HG03039 (cell line): ENCODE results near the gene TRIM46.
"Not testable (repeated sequence)": the region's sequence is repeated elsewhere in the genome, so short reads cannot be mapped to it uniquely, and the experiment has no call there.

Experiments used
- ATAC-seq: cut with Tn5 transposase; IDR thresholded peaks from one replicate; pipeline ENCODE4 v1.9.1; 2021; ENCODE audit warnings: mild to moderate bottlenecking, moderate library complexity; ENCODE audit not compliant: unreplicated experiment

The TRIM46 gene

DNA sequence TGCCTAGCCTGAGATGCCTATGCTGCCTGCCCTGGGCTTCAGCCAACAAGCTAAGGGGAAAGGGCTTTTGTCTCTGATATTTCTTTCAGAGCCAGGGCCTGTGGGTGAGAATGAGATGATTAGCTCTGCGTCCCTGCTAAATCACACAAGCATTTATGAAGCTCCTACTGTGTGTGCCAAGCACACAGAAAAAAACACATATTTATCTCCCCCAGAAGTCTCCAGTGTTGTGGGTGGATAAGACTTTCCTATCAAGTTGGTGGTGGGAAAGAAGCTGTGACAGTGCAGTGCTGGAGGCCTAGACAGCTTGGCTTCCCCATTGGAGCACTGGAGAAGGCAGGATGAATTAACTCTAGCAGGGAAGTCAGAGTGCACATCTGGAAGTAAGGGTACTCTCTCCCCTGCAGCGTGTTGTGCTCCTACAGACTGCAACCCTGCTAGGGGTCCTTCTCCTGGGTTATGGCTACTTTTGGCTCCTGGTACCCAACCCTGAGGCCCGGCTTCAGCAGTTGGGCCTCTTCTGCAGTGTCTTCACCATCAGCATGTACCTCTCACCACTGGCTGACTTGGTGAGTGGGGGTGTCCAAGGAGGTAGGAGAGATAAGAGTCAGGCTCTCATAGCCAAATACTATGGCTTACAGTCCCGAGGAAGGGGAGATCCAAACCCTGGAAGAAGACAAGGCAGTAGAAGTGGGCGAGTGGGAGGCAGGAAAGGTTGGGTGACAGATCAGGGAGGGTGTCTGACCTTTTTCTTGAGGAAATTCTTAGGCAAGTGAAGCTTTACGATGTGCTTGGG lies 36.3 kb upstream of the TRIM46 start:
- no peak for ATAC-seq

DNA sequence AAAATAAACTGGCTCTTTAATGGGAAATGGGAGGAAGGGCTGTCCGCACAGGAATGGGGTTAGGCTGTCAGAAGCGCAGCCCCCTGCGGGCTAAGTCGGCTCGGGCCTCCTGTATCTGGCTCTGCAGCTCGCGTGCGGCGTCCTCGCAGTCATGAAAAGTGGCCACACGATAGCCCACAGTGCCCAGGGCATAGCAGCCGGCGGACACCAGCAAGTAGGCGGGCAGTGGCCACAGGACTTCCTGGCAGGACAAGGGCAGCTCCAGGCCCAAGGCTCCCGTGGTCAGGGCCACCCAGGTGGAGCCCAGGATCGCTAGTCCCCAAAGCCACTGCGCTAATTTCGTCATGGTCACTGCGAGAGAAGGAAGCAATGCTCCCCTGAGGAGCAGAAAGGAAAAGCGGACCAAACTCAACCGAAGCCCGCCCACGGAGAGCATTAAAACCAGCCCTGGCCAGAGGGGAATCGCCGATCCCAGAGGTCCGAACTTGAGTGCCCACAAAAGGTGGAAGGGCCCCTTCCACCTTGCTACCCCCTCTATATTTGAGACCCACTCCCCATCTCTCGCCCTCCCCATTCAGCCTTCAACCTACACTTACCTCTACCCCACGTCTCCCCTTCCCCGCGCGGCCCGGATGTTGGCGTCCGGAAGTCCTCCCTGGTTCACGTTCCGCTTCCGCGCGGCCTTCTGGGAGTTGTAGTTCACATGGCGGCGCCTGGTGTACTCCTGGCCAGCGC lies 33.6 kb upstream of the TRIM46 start, which contains the start of gene DPM3:
TSS of gene DPM3 (minus strand) at position 637 of the 735 bp plus-strand sequence. CDS start at position 346, 291 bp downstream.
- peak; percentile 47 for ATAC-seq

- ATAC-seq, result no peak
These were observed 33.1 kb upstream of the TRIM46 start for GRCh38 chr1:155140630-155140953.

DNA sequence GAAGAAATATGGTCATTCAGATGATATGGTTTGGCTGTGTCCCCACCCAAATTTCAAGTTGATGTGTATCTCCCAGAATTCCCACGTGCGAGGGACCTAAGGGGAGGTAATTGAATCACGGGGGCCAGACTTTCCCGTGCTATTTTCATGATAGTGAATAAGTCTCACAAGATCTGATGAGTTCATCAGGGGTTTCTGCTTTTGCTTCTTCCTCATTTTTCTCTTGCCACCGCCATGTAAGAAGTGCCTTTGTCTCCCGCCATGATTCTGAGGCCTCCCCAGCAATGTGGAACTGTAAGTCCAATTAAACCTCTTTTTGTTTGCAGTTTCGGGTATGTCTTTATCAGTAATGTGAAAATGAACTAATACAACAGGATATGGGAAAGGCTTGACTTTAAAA lies 31.9 kb upstream of the TRIM46 start:
- no peak for ATAC-seq

DNA sequence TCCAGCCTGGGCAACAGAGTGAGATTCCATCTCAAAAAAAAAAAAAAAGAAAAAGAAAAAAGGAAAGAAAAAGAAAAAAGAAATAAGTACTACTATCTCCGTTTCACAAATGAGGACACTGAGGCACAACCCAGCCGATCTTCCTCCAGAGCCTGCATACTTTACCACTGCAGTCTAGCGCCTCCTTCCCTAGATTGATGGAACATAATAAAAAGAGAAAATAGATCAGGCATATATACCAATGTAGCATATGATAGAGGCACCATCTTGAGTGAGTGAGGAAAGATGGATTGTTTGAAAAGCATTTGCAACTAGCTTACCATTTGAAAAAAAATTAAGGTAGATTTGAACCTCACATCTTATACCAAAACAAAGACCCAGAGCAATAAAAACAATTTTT lies 28.2 kb upstream of the TRIM46 start:
- no peak for ATAC-seq

DNA sequence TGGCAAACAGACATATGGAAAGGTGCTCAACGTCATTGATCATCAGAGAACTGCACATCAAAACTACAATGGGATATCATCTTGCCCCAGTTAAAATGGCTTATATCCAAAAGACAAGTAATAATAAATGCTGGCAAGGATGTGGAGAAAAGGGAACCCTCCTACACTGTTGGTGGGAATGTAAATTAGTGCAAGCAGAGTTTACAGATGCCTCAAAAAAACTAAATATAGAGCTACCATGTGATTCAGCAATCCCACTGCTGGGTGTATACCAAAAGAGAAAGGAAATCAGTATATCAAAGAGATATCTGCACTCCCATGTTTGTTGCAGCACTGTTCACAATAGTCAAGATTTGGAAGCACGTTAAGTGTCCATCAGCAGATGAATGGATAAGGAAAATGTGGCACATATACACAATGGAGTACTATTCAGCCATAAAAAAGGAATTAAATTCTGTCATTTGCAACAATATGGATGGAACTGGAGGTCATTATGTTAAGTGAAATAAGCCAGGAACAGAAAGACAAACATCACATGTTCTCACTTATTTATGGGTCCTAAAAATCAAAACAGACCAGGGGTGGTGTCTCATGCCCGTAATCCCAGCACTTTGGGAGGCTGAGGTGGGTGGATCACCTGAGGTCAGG lies 17.5 kb upstream of the TRIM46 start:
- not testable (repeated sequence) for ATAC-seq

DNA sequence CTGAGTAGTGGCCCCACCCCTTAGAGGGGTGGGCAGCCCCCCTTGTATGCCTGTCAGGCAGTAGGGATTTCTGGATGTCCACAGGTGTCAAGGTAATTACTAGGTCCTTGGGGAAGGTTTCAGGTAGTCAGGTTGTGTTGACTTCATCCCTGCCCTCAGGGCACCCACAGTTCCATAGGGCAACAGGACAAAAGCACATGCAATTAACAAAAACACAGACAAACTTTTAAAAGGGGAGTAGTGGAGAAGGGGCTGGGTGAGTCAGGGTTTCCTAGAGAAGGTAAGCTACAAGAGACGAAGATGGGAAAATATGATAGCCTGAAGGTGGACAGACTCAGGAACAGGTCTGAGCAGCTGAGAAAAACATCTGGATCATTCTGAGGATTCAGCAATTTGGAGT lies 14.7 kb upstream of the TRIM46 start:
- ATAC-seq, result no peak

- ATAC-seq, result no peak
These were observed 13.5 kb upstream of the TRIM46 start for GRCh38 chr1:155160128-155160527.

GRCh38 chr1:155162631-155163030 lies 11.0 kb upstream of the TRIM46 start:
- ATAC-seq, result not testable (repeated sequence)

- not testable (repeated sequence) for ATAC-seq
These were observed 9.9 kb upstream of the TRIM46 start for GRCh38 chr1:155163785-155164184.

DNA sequence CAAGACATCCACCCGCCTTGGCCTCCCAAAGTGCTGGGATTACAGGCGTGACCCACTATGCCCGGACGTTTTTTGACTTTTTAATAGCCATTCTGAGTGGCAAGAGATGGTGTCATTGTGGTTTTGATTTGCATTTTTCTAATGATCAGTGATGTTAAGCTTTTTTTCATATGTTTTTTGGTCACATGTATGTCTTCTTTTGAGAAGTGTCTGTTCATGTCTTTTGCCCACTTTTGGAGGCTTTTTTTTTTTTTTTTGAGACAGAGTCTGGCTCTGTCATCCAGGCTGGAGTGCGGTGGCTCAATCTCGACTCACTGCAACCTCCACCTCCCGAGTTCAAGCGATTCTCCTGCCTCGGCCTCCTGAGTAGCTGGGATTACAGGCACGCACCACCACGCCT lies 9.0 kb upstream of the TRIM46 start:
- ATAC-seq, result not testable (repeated sequence)

- no peak for ATAC-seq
These were observed 7.6 kb upstream of the TRIM46 start for GRCh38 chr1:155166051-155166470.

DNA sequence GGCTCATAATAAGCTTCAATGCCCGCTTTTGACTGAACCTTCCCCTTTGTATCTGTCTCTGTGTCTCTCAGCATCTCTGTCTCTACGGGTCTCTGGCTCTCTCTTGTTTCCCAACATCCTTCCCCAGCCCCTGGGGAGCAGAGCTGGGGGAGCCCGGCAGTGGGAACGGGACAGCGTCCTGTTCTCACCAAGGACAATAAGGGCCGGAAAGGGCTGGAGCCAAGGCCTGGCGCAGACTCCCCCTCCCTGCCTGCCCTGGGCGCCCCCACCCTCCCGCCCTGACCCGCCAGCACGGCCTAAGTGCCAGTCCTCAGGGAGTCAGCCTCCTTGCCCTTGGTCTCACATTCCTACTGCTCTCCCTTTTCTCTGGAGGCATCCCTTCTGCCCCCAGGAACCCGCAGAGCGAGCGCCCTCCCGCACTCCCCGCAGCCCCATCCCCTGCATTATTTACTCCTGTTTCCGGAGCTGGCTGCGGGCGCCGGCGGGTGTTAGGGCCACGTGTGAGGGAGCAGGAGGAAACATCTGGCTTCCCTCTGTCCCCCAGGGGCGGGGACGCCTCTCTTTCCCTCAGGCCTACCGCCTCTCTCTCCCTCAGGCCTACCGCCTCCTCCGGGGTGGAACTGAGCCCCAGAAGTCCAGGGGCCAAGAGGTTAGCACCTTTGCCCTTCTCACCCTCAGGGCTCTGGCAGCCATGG lies 7.0 kb upstream of the TRIM46 start:
- ATAC-seq, result no peak

GRCh38 chr1:155167166-155168104 lies 6.2 kb upstream of the TRIM46 start:
- no peak for ATAC-seq

- ATAC-seq, result not testable (repeated sequence)
These were observed 5.6 kb upstream of the TRIM46 start for GRCh38 chr1:155168105-155168445.

DNA sequence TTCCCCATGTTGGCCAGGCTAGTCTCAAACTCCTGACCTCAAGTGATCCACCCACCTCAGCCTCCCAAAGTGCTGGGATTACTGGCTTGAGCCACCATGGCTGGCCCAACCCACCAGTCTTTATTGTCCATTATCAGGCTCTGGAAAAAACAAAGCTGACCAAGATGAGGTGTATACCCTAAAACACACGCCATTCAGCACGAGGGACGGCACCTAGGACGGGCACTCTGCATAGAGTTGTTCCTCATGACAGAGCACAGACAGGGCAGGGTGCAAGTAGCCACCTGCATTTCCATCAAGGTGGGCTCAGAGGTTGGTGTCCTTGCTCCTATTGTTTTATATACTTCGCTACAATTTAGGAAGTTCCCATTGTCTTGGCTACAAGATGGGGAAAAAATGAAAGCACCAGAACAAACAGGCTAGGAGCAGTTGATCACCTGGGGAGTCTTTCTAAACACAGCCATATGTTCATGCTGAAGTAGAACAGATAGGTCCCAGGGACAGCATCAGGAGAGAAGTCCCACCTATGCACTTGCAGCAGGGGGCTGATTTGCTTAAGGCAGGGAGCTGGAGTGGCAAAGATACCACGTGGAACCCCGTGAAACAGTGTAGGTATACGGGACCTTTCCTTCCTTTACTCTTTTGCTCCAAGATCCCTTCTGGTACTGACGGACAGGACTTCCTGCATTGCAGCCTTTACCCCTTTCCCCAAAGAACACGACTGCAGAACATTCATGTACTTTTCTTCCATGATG lies 5.0 kb upstream of the TRIM46 start:
- no peak for ATAC-seq

DNA sequence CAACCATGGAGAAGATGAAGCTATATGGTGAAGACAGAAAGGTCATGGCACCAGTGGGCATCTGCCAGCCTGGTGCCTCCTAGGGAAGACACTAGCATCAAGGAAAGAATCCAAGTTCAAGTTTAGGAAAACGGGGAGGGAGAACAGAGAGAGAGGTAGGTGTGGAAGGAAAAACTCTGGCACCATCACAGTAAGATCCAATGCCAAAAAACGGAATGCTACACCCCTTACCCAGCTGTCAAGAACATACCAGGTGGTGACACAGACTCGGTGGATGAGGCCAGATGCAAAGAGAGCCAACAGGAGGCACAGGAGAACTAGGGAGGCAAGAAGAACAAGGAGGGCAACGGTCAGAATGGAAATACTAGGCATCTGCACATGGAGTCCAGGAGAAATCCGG lies 4.1 kb upstream of the TRIM46 start:
- ATAC-seq, result no peak

- ATAC-seq, result no peak
These were observed 3.4 kb upstream of the TRIM46 start for GRCh38 chr1:155170101-155170785.

GRCh38 chr1:155170806-155171205 lies 2.8 kb upstream of the TRIM46 start:
- ATAC-seq, result no peak
